HL-60 (cell line): Measurements from ENCODE around the gene SMG6.

Source experiments
- DNase-seq, 2 experiments: peaks; one replicate each; pipeline ENCODE4 v3.0.0-alpha.2; 2010 to 2020; ENCODE audit warnings: low read depth in 1 of 2, low spot score in 1 of 2
- H3K27ac ChIP-seq: fragments of 250-450 bp; sonication (Bioruptor Pico); replicated peaks from 2 replicates; pipeline ENCODE4 v1.5.1; 2020; ENCODE audit warnings: mild to moderate bottlenecking, moderate library complexity
- H3K27me3 ChIP-seq: fragments of 250-450 bp; sonication (Bioruptor Pico); 2 replicates; pipeline ENCODE4 v1.5.1; 2021; ENCODE audit warnings: mild to moderate bottlenecking, moderate library complexity; ENCODE audit not compliant: insufficient read depth, poor library complexity, severe bottlenecking
- H3K4me3 ChIP-seq: replicated peaks from 2 replicates; pipeline ENCODE4 v1.5.1; 2011; ENCODE audit warnings: mild to moderate bottlenecking, control low read depth, low read length; ENCODE audit not compliant: insufficient read depth
- CTCF ChIP-seq: IDR thresholded peaks from one replicate; pipeline ENCODE4 v1.5.1; 2011; ENCODE audit warnings: low read length, control low read depth, inconsistent platforms; ENCODE audit not compliant: insufficient read depth
- GABPA ChIP-seq: IDR thresholded peaks from 2 replicates; pipeline ENCODE4 v1.6.1; 2012; ENCODE audit warnings: low read depth
- POLR2AphosphoS5 ChIP-seq: IDR thresholded peaks from 2 replicates; pipeline ENCODE4 v1.6.1; 2012; ENCODE audit warnings: low read depth
- REST ChIP-seq: IDR thresholded peaks from 2 replicates; pipeline ENCODE4 v1.6.1; 2012; ENCODE audit warnings: low read depth; ENCODE audit not compliant: insufficient replicate concordance
- SPI1 ChIP-seq: IDR thresholded peaks from 2 replicates; pipeline ENCODE4 v1.6.1; 2012; ENCODE audit warnings: low read depth, mild to moderate bottlenecking, borderline replicate concordance

The SMG6 gene

GRCh38 chr17:2312736-2313135, 9.2 kb upstream of the SMG6 start:
- no peaks in the 10 kb centered on the region for H3K27me3 ChIP-seq
- no peak overlapping the region for H3K27ac ChIP-seq
- no peak for DNase-seq
- no peak overlapping the region for H3K4me3 ChIP-seq
- TF ChIP-seq REST: no peak
- TF ChIP-seq POLR2AphosphoS5: no peak
- TF ChIP-seq SPI1: no peak
- TF ChIP-seq CTCF: no peak
- no peak for TF ChIP-seq GABPA

- no peak for DNase-seq
- Histone ChIP-seq H3K4me3 (no peak overlapping the region), H3K27me3 (no peaks in the 10 kb centered on the region), H3K27ac (no peak overlapping the region)
- TF ChIP-seq SPI1: no peak
- TF ChIP-seq POLR2AphosphoS5: no peak
- no peak for TF ChIP-seq CTCF
- TF ChIP-seq GABPA: no peak
- TF ChIP-seq REST: no peak
Observed at GRCh38 chr17:2309338-2310154, 6.0 kb upstream of the SMG6 start.

- peak overlapping the region; percentile 16; the same call in 1 of the 2 replicates for H3K27ac ChIP-seq
- 0 out of 2 replicates have a peak overlapping the region, but pooled peaks have one; percentile 1 for H3K4me3 ChIP-seq
- TF ChIP-seq REST: no peak
- no peak for TF ChIP-seq CTCF
- no peak for TF ChIP-seq GABPA
- TF ChIP-seq POLR2AphosphoS5: no peak
- TF ChIP-seq SPI1: no peak
- DNase-seq: peak in 1 of 2 experiments; percentile 37
- H3K27me3 ChIP-seq: no peaks in the 10 kb centered on the region
Observed at GRCh38 chr17:2304931-2305330, 1.3 kb upstream of the SMG6 start.
